CD4-positive, alpha-beta T cell treated with Interleukin-4 for 1 hour (primary cell): ENCODE measurements around the gene ZNF521.
A peak's percentile ranks its signal among the peaks of the same experiment; 100 is the strongest.

Source experiments
- DNase-seq, 2 donors: peaks; one replicate each; pipeline ENCODE4 v3.0.0-alpha.2; 2020 to 2022

ZNF521 gene

GRCh38 chr18:25244924-25245698 is 106.9 kb downstream of the ZNF521 start:
- no peak for DNase-seq

- DNase-seq: no peak
These were observed 107.8 kb downstream of the ZNF521 start for GRCh38 chr18:25244170-25244569.

- DNase-seq: no peak
These were observed 108.2 kb downstream of the ZNF521 start for GRCh38 chr18:25243754-25244153.

GRCh38 chr18:25243257-25243656 is 108.7 kb downstream of the ZNF521 start:
- no peak for DNase-seq

GRCh38 chr18:25240420-25240770 is 111.6 kb downstream of the ZNF521 start:
- DNase-seq: no peak

- DNase-seq: no peak
These were observed 112.2 kb downstream of the ZNF521 start for GRCh38 chr18:25239581-25240419.

- DNase-seq: no peak
These were observed 112.8 kb downstream of the ZNF521 start for GRCh38 chr18:25239151-25239550.

GRCh38 chr18:25237571-25238267 is 114.2 kb downstream of the ZNF521 start:
- no peak for DNase-seq

GRCh38 chr18:25236736-25237135 is 115.2 kb downstream of the ZNF521 start:
- no peak for DNase-seq

GRCh38 chr18:25235401-25236042 is 116.4 kb downstream of the ZNF521 start:
- no peak for DNase-seq

GRCh38 chr18:25234740-25235345 is 117.1 kb downstream of the ZNF521 start:
- DNase-seq: no peak

- DNase-seq: no peak
These were observed 117.7 kb downstream of the ZNF521 start for GRCh38 chr18:25234322-25234639.

GRCh38 chr18:25233528-25234321 is 118.2 kb downstream of the ZNF521 start:
- no peak for DNase-seq

- DNase-seq: no peak
These were observed 120.7 kb downstream of the ZNF521 start for GRCh38 chr18:25231327-25231691.

- peak in 1 of 2 donors; percentile 19 for DNase-seq
These were observed 121.2 kb downstream of the ZNF521 start for GRCh38 chr18:25230658-25231326.

GRCh38 chr18:25229920-25230319 is 122.0 kb downstream of the ZNF521 start:
- no peak for DNase-seq

- no peak for DNase-seq
These were observed 122.9 kb downstream of the ZNF521 start for GRCh38 chr18:25229081-25229480.

GRCh38 chr18:25228410-25228809 is 123.6 kb downstream of the ZNF521 start:
- DNase-seq: no peak

- no peak for DNase-seq
These were observed 126.8 kb downstream of the ZNF521 start for GRCh38 chr18:25225151-25225550.

GRCh38 chr18:25223899-25224886 is 127.8 kb downstream of the ZNF521 start:
- no peak for DNase-seq
